ENCODE data around the gene EXOC2. TPM values are rescaled to one million over a fixed set of nuclear protein-coding genes. Genes with fewer than 3 reads are reported as not detected.

Gene EXOC2
- total RNA-seq, 2 donors from 2014 or later = 13.3 to 14.8 TPM

DNA sequence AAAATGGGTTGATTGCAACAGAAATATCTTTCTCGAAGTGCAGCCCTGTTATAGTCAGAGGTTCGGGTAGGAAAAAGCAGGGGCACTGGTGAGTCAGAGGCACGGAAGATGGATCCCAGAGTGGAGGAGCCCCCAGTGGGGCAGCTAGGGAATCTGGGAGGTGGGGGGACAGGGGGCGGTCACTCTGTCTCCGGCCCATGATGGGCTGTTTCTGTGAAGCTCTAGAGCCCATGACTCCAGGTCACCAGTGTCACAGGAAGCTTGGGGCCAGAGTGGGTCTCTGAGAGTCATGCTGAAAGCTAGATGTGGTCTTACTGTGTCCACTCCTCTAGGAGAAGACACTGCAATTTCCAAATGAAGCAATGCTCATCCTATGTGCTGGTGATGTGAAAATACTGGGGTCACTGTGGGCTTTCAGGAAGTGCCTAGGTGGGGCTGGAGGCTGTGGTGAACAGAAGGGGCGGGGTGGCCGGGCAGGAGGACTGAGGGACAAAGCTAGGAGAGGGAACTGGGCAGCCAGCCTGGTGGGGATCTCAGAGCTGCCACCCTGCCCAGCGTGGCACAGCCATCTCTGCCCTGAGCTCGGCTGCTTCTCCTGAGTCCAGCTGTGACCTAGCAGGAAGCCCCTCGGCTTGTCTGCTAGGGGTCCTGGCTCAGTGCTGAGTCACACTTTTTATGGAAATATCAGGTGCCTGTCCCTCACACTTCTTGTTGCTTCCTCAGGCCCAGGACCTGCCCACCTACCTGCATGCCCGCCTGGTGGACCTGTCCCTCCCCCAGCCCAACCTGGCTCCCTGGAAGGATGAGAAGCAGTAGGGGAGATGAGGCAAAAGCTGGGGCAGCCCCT lies 247.1 kb downstream of the EXOC2 start:
- DNase-seq (no peak), ATAC-seq (peak in 1 of 2 donors; percentile 44)
- intact Hi-C loops (cut with DNase I) = no loop called here

GRCh38 chr6:444653-445275 lies 248.2 kb downstream of the EXOC2 start:
- DNase-seq (no peak), ATAC-seq (no peak)
- intact Hi-C loops (cut with DNase I) = no loop called here

- no peak for DNase-seq
- no peak for ATAC-seq
- intact Hi-C loops (cut with DNase I) = no loop called here
These were observed 249.2 kb downstream of the EXOC2 start for GRCh38 chr6:443621-444159.

DNA sequence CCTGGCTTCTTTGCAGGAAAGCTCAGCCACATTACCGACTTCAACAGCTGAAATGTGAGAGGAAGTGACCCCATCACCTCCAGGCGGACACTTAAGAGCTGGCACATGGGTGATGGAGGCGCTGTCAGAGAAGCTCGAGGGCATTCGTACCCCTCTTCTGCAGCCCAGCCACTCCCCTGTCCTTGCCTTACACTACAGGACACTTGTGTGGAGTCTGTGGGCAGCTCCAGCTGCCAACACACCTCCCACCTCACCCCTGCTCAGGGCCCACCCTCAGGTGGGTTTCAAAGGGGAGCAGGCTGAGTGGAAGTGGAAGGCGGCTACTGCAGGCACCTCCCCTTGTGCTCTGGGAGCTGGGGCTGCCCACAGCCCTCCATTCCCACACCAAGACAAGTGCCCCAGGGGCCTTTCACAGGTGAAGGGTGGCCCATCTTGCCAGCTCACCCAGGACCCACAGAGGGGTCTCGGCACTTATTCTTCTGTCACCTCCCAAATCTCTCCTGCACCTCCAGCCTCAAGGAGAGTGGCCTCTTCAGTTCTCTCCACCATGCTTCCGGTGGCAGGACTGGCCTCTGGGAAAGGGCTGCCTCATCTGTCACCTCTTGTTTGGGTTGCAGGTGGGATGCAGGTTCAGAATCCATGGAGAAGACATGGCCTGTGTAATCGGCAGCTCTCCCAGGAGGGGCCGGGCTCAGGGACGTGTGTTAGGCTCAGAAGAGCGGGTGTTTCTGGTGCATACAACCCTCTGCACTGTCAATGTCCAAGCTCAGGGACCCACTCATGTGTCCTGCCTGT lies 251.6 kb downstream of the EXOC2 start:
- intact Hi-C loops (cut with DNase I) = no loop called here
- no peak for DNase-seq
- no peak for ATAC-seq

GRCh38 chr6:439641-440167 lies 253.2 kb downstream of the EXOC2 start:
- intact Hi-C loops (cut with DNase I) = loop anchor here in 1 of 2 donors (2.0 kb wide), 1 partner anchor 65 kb away; no protein-coding TSS in a partner anchor
- DNase-seq (peak; percentile 64), ATAC-seq (peak; percentile 52 to 54)

DNA sequence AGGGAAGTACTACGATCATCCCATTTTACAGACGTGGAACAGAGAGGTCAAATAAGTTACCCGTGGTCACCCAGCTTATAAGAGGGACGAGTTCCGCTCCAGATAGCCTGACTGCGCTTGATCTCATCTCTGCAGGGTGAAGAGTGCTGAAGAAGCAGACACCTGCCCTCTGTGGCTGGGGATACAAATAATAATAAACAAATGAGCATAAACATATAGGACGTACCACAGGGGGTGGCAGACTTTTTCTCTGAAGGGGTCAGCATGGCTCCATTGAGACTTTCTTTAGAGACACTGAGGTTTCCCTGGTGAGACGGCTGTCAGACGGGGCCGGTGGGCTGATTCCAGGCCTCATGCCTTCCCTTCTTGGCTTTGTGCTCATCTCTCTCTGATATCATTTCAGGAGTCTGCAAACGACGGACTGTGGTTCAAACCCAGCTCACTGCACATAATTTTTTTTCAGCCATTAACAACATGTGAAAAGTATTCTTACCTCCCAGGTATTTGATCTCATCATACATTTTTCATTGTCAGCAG lies 254.2 kb downstream of the EXOC2 start:
- ATAC-seq = no peak
- intact Hi-C loops (cut with DNase I) = loop anchor here in 1 of 2 donors (2.0 kb wide), 1 partner anchor 66 kb away; no protein-coding TSS in a partner anchor
- DNase-seq = no peak

DNA sequence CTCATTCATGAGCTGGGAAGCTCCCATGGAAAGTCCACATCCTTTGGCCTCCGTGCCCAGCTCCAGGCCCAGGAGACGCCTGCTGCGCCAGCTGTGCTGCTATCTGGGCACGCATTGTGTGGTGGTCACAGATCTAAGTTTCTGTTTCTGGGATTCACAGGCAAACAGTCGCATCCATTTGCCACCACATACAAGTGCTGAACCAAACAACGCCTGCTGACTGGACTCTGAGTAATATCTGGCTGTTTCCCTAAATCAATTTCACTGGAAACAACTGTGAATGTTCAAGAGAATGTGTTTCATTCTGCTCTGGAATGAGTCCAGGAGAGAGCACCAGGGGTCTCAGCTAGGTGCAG lies 255.9 kb downstream of the EXOC2 start:
- DNase-seq = no peak
- intact Hi-C loops (cut with DNase I) = no loop called here
- ATAC-seq = no peak

GRCh38 chr6:436308-437036 lies 256.5 kb downstream of the EXOC2 start:
- DNase-seq (no peak), ATAC-seq (peak; percentile 61 to 75)
- intact Hi-C loops (cut with DNase I) = no loop called here

DNA sequence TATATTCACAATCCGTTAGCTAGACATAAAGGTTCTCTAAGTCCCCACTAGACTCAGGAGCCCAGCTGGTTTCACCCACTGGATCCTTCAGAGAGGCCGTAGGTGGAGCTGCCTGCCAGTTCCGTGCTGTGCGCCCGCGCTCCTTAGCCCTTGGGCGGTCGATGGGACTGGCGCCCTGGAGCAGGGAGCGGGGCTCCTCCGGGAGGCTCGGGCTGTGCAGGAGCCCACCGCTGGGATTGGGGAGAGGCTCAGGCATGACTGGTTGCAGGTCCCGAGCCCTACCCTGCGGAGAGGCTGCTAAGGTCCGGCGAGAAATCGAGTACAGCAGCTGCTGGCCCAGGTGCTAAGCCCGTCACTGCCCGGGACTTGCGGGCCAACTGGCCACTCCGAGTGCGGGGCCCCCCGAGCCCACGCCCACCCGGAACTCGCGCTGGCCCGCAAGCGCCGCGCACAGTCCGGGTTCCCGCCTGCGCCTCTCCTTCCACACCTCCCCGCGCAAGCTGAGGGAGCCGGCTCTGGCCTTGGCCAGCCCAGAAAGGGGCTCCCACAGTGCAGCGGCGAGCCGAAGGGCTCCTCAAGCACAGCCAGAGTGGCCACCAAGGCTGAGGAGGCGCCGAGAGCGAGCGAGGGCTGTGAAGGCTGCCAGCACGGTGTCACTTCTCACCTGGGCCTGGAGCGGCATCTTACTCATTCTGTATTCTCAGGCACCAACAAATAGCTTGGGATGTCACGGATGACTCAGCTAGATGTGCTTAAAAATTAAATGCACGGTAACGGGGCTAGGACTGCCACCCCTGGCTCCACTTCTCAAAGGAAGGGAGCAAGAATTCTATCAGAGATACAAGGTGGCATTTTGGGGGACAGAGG lies 257.3 kb downstream of the EXOC2 start:
- intact Hi-C loops (cut with DNase I) = no loop called here
- ATAC-seq (peak in 1 of 2 donors; percentile 47), DNase-seq (no peak)

Other genes starting within 250 kb of the EXOC2 start
- not detected for gene HUS1B, start 36.0 kb downstream of the EXOC2 start, total RNA-seq

All from left cardiac atrium (tissue), 4 donors.